SKM-1 treated with dmso at 0.1 percent for 144 hours (cell line): ENCODE measurements around the gene WDFY4.

Source experiments
- DNase-seq: peaks from one replicate; lab custom pipeline; 2025; ENCODE audit not compliant: unreplicated experiment; lab: John Stamatoyannopoulos, UW

WDFY4 gene

DNA sequence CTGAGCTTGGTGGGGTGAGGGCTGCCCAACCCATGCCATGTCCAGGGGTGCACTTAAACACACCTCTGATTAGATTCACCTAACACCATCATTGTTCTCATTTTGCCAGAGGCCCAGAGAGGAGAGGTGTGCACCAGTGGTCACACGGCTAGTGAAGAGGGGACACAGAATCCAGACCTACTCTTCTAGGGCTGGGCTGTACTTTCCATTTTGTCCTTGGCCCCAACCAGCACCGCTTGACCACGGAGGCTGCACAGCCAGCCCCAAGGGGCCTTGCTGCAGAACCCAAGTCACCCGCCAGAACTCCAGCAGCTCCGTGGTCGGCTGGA, 246 bp upstream of the WDFY4 start:
- DNase-seq: no peak

DNA sequence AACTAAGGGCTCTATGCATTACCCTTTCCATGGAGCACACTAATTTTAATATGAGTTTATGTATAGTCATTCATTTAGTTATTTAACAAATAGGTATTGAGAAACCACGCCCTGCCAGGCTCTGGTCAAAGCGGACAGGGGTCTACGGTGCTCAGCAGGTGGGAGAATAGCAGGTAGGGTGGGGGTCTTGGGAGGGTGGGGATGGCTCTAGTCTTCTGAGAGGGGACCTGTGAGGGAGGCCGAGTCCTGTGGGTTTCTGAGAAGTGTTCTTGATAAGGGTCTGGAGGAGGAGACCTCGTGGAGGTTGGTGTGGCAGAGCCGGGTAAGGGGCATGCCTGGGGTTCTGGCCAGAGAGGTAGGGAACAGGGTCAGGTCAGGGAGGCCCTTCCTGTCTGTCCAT, 1.1 kb downstream of the WDFY4 start:
- no peak for DNase-seq

DNA sequence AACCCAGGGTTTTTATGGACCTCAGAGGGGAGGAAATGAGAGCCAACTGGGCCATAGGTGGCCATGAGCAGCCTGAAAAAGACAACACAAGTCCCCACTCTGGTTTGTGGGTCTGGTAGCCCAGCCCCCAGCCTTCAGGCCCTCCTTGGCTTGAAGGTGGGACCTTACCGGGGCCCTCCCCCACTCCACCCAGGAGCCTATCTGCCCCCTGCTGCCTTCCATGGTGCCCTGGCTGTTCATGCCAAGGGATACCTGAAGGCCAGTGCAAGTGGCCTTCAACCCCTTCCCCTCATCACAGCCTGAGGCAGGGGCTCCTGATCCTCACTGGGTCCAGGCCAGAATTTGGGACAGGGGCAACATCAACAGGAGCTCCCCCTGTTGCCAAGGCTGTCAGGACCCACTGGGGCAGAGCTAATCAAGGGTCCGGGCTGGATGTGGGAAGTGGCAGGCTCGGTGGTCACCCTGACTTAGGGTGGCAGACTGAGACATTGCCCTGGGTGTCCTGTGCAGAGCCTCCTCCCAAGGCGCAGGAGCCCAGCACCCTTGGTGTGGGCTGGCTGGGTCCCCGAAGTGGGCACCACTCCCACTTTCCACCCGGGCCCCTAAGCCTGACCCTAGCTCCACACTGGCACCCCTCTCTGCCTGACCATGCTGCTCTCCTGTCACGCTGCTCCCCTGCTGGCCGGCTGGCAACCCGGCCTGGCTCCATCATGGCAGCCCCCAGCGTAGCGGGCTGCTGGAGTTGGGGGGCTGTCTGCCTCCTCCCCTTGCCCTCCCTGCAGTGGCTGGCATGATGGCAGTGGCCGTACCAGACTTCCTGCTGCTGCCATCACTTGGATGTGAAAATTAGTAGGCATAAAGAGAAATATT, 6.4 kb downstream of the WDFY4 start:
- no peak for DNase-seq

DNA sequence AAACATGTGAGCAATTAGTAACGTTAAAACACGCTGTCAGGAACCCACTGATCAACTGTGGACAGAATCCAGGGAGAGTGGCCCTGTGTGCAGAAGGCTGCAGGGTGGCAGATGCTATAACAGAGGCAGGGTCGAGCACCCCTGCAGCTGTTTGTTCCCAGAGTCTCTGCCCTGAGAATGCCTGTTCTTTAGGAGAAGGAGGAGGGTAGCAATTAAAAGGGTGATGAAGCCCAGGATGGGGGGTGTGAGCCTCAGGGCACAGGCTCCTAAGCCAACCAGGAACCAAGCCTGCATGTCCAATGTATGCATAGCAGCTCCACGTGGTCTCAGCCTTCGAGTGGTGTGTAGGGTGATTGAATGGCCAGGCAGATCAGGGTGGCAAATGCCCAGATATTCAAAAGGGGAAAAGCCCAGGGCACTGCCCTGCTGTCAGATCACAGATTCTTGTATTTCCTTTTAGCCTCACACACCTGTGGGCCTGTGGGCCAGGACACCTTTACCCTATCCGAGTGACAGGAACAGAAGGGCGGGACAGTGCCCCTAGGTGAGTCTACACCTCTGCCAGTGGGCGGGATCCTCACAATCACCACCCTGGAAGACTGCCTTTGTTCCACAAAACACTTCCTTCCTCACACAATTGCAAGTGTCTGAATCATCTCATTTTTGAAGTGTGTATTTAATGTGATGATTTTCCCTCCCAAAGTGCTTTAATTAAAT, 7.3 kb downstream of the WDFY4 start:
- DNase-seq: no peak

DNA sequence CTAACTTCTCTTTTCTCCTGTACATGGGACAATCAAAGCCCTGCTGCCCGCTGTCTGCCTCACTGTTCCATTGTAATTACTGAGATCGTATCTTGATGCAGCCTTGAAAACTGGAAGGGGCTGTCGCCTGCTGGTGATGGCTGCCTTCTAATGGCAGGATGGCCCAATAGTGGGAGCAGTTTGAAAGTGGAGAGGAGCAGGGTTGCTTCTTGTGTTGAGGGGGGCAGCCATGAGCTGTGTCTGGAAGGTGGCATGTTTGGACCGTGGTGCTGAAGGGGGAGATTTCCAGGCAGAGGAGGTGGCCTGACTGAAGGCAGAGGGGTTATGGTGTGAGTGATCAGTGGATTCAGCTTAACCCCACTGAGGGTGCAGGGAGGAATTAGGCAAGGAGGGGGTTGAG, 8.1 kb downstream of the WDFY4 start:
- no peak for DNase-seq

DNA sequence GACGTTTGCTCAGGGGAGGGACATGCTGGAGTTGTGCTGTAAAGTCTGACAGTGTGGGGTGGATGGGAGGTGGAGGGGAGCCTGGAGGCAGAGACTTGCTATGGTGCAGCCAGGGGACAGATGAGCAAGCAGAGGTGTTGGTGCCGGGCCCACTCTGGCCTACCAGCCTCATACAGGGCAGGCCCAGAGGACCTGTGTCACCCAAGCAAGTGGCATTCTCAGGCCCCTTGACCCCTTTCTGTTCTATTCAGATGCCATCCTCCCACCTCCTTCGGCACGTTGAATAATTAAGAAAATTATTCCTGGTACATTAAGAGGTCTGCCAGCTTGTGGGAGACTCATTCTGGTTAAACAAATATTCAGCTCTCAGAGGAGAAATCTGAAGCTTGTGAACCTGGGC, 8.5 kb downstream of the WDFY4 start:
- DNase-seq: no peak

DNA sequence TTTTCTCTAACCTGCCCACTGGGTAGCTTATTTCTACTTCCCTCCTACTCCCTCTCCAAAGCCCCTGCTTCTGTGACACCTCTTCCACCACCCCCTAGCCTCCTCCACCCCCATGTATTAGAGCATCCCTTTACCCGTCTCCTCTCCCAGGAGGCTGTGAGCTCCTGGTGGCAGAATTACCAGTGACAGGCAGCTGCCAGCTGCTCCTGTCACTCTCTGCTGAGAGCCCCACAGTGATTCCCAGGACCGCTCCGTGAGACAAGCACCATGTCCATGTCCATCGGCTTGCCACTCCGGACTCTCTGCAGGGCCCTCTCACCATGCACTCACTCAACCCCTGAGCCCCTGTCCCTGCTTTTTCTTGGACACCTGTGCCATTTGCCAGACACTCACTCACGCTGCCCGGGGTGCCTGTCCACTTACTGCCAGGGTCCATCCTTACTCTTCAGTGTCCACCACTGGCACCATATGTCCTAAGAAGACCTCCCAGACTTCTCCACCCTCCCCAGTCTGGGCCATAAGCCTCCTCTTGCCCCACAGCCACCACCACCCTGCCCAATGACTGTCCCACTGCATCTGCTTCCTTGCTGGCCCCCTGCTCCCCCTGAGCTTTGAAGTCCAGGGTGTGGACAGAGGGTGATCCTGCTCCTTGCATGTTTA, 9.8 kb downstream of the WDFY4 start:
- no peak for DNase-seq

DNA sequence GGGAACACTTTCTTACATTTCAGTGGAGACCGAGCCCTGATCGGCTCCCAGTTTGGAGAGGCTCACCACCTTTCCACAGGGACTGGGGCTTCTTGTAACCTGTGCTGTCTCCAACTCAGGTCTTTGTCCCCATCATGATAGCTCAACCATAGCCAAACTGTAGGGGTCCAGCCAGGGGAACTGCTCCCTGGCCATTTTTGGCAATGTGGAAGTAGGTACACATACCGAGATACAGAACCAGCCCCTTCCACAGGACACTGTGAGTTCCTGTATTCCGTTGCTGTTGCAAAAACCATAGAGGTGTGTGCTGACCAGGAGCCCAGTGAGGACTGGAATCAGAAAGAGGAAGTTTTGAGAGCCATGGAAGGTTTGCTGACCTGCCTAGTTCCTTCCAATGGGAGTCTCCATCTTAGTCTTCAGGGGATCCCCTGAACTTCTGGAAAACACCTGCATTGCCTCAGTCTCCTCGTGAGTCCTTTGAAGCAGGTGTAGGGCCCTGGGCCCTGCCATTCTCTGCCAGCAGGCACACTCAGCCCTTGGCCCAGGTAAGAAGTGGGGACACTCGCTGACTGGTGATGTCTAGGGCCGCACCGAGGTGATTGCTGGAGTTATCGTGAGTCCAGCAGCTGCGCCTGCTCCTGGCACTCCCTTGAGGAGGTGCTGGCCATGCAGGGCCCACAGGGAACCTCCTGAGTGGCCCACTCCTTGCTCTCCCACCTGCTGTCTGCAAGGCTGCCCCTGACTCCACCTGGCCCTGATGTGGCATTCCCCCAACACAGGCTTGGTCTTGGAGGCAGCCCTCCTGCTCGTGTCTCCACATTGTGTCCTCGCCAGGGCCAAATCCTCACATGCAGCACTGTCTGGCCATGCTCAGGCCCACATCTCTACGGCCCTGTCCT, 11.2 kb downstream of the WDFY4 start:
- no peak for DNase-seq

DNA sequence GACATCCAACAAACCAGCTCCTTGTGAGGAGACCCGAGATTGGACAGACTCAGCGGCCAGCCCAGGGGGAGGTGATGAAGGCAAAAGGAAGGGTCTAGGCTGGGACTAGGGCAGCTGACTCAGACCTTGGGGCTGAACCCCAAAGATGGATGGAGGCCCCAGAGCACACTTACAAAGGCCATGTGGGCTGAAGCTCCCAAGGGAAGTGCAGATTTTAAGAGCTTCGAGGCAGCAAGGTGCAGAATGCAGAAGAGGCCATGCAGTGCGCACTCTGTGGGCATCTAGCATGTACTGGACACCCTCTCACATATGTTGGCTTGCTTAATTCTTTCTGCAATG, 11.8 kb downstream of the WDFY4 start:
- no peak for DNase-seq

DNA sequence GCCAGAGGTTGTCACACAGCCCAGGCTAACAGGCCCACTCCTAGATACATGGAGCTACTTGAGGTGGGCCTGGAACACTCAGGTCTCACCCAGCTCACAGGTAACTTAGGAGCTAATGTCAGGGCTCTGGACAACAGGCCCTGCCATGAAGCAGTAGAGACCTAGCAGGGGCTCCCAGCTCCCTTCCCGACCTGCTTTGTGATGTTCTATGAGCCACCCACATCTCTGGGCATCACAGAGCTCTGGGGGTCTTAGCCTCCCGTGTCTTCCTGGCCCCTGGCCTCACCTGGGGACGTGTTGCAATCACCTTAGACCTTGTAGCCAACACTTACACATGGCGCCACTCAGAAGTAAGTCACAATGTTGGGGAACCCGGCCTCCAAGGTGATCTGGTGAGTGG, 12.4 kb downstream of the WDFY4 start:
- DNase-seq: no peak

DNA sequence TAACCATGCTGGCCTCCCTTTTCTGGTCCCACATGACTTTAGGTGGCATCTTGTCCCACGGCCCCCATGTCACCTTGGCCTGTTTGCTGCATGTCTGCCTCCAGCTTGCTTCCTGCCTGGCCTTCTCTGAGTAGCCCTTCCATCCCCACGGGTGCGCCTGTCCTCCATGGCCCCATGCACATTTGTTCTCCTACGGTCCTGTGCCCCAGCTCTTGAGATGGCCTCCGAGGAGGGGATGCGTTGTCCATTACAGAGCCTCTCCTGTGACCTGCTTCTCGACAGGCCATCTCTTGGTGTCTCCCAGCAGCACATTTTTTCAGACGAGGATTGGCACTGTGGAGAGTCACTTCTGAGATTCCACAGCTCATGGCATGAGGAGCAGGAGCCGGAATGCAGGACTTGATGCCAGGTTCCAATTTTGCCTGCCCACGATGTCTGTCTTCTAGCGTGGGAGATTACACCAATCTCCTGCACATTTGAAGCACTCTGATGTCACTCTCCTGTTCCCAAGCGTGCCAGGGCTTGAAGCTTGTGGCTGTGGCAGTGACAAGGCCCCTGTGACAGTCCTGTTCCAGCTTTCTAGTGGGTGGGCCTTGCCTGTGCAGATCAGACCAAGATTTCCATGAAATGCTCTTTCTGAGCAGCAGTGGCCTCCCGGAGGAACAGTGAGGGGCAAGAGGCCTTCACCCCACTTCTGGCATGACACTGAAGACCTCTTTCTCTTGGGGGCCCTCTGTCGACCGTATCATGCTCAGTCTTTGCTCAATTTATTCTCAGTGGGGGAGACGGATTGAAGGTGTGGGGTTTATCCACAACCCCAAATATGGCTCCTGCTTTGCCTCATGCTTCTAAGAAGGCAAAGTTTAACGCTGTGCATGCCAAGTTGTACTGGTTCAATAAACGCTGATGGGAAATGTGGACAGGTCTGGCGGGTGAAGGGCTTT, 13.4 kb downstream of the WDFY4 start:
- DNase-seq: no peak

DNA sequence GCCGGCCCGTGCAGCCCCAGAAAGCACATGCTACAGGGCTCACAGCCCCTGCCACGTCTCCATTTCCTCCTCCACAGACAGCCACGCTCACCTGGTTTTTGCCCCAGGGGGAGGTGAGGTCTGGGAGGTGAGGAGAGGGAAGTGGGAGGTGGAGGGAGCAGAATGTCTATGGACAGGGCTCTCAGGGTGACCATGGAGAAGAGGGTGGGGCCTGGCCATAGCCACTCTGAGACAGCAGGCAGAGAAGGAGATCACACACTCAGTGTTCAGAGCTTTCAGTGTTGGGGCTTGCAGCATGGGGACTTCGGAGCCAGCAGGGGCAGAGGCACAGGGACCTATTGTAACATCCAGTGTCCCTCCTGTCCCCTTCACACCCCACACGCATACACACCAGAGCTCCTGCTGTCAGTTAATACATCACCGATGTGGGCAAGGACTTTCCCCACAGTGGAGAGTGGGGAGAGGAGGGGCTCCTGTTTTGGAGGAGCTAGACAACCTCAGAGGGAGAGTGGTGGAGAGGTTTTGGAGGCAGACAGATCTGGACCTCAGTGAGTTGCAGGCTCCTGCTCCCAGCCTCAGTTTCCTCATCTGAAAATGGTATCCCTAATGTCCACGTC, 14.4 kb downstream of the WDFY4 start:
- DNase-seq: no peak

DNA sequence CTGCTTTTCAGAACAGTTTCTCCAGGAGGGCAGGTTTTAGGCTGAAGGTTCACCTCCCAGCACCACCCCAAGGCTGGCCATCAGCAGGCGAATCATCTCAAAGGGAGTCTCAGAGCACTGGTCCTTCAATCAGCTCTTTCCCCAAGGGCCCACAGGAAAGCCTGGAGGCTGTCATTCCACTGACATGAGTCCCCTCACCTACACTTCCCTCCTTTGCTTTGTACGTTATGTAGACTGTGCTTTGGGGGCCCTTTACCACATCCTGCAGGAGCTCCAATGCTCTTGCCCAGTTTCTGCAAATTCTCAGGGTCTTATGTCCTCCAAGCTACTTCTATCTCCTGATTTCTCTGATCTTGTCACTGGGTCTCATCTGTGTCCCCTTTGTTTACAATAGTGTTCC, 15.4 kb downstream of the WDFY4 start:
- no peak for DNase-seq

DNA sequence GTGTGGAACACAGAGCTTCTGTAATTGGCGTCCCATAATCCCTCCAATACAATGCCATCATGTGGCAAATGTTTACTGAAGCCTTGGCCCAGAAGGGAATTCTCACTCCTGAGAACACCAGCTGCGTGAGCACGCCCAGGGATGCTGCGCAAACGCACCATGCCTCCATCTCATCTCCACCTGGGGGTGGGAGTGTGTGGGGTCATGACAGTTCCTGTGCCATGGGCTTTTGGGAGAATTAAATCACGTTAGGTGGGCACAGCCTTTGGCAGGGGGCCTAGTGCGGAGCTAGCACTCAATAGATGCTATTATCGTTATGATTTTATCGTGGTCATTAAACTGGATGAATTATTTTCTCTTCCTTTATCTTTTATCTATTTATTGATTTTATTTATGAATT, 15.8 kb downstream of the WDFY4 start:
- no peak for DNase-seq

DNA sequence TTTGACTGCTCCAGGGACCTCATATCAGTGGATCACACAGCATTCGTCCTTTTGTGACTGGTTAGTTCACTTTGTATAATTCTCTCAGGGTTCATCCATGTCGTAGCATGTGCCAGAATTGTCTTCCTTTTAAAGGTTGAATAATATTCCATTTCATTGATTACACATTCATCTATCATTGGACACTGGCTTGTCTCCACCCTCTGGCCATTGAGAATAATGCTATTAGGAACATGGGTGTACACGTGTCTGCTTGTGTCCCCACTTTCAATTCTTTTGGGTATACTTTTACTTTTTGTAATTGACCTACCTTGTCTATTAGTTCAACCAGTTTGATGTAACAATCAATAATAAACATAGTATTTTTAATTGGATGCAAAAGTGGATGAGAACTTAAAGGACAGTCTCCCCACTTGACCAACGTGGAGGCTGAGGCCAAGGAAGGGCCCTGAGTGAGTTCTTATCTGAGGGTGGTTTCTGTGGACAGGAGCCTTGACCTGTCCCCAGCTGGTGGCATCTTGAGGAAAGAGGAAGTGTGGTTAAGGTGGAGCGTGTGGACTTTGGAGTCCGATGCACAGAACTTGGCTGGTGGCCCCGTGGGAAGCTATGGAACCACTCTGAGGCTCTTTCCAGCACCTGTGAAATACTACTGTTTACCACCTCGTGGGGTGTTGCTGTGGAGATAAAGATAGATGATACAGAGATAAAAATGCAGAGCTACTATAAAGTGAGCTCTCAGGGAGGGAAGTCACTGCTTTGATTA, 16.6 kb downstream of the WDFY4 start:
- DNase-seq: no peak

DNA sequence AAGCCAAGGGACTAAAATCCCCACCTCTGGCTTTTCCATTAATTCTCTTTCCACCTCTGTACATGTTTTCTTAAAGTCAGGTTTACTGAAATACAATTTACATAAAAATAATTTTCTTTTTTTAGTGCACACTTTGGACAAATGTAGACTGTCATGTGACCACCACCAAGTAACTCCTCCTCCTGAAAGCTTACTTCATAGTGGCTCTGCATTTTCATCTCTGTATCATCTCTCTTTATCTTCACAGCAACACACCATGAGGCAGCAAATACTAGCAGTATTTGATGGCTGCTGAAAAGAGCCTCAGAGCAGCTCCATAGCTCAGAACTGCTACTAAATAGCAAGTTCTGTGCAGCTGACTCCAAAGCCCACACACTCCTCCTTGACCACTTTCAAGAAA, 17.3 kb downstream of the WDFY4 start:
- DNase-seq: no peak

DNA sequence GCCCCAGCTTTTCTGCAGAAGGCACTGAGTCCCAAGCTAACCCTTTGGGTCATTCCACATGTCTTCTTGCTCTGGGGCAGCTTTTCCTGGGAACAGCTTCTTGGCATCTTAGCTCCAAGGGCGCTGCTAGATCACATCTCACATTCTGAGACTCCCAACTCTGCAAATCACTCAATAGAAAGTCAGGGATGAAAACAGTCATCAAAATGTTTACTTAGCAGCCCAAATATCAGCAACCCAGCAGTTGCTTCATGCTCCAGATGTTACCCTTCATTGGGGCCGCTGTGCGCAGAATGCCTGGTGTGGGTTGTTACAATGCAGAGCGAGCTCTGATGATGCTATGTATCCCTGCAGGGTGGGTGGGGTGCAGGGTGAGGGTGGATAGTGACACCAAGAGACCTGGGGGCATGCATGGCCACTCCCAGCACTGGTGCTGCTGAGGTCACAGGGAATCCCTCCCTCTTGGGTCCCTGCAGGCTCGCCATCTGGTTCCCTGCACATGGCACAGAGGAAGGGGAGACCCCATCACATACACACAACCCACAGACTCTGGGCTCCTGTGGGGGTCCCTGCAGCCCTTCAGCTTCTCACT, 19.0 kb downstream of the WDFY4 start:
- DNase-seq: no peak

DNA sequence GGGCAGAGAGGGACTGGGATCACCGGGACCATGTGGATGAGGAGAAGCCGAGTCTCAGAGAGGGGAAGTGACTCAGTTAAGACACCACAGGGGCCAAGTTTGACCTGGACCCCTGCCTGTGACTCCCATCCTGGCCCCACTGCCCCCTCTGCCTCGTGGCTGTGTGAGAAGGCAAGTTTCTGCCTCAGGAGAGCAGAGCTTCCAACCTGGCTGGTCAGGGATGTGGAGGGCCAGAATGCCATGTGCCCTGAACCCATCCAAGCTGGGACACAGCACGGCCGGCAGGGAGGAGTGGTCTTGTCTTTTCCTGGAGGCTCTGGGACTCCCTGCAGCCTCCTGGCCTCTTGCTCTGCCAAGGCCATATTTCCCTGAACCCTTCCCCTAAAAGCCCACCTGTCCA, 19.5 kb downstream of the WDFY4 start:
- no peak for DNase-seq
